K562 (cell line): ENCODE results near the gene BMP8B. TPM values are rescaled to one million over a fixed set of nuclear protein-coding genes. Genes with fewer than 3 reads are reported as not detected.

Experiments used
- ATAC-seq: fragments of 200-7000 bp; cut with Tn5 transposase; 3 replicates; pipeline ENCODE4 v1.9.1; 2020; ENCODE audit warnings: moderate library complexity
- BruUV-seq: library from RNA; stranded (reverse); fragments of 400-500 nt; replicated peaks from 2 replicates; lab custom pipeline; 2021; lab: Mats Ljungman, UMichigan
- CTCF ChIA-PET: fragments of 300-600 bp; formaldehyde crosslinking; extraction: SDS; loops from one replicate; lab custom pipeline; 2021; ENCODE audit warnings: low intra/inter-chr PET ratio; lab: Yijun Ruan, JAX
- POLR2A ChIA-PET: fragments of 300-600, 350-650 bp; sonication (Branson Sonifier 250); formaldehyde crosslinking; extraction: SDS; loops from one replicate; lab custom pipeline; 2021; ENCODE audit warnings: antibody characterized with exemption, inconsistent platforms; lab: Yijun Ruan, JAX
- DNase-seq, 4 experiments: peaks; one replicate each; pipeline versions ENCODE4 v3.0.0 to v3.0.0-alpha.2; 2011 to 2018; ENCODE audit warnings: low spot score in 3 of 4, mixed read lengths in 3 of 4; ENCODE audit errors: extremely low read depth in 1 of 4
- FAIRE-seq: peaks from 2 replicates; lab custom pipeline; 2011; peaks lifted over from hg19 to GRCh38; lab: Jason Lieb, UNC
- H2AFZ ChIP-seq: 2 replicates; pipeline ENCODE4 v1.6.0; 2011; ENCODE audit warnings: low read depth, low read length, control low read depth, inconsistent platforms
- H3K27ac ChIP-seq: fragments of 200-600 bp; 3 replicates; pipeline ENCODE4 v1.8.0; 2011; ENCODE audit warnings: low read depth, mild to moderate bottlenecking, control low read depth, inconsistent platforms, low read length, moderate library complexity, mixed read lengths; ENCODE audit errors: extremely low read depth
- H3K27me3 ChIP-seq, 2 experiments: fragments of 300-600 bp in 1 of 2; 2 replicates in 1 of 2; 3 replicates in 1 of 2; pipeline versions ENCODE4 v1.6.0 to v1.8.0; 2011; ENCODE audit warnings: inconsistent platforms in 2 of 2, low read length in 2 of 2, mild to moderate bottlenecking in 1 of 2, mixed read lengths in 1 of 2, moderate library complexity in 1 of 2; ENCODE audit not compliant: control insufficient read depth in 2 of 2, insufficient read depth in 2 of 2
- H3K36me3 ChIP-seq: fragments of 300-600 bp; 3 replicates; pipeline ENCODE4 v1.8.0; 2011; ENCODE audit warnings: mild to moderate bottlenecking, low read length, inconsistent platforms; ENCODE audit not compliant: control insufficient read depth, insufficient read depth
- H3K4me1 ChIP-seq, 2 experiments: fragments of 200-600 bp in 1 of 2; replicated peaks in 1 of 2; 2 replicates in 1 of 2; 3 replicates in 1 of 2; pipeline versions ENCODE4 v1.5.1 to v1.8.0; 2011; ENCODE audit warnings: inconsistent platforms in 2 of 2, low read length in 2 of 2, mild to moderate bottlenecking in 1 of 2, mixed read lengths in 1 of 2, moderate library complexity in 1 of 2; ENCODE audit not compliant: control insufficient read depth in 2 of 2, insufficient read depth in 2 of 2
- H3K4me2 ChIP-seq: 2 replicates; pipeline ENCODE4 v1.6.1; 2011; ENCODE audit warnings: low read length, control low read depth, inconsistent platforms, mixed read lengths; ENCODE audit not compliant: insufficient read depth
- H3K4me3 ChIP-seq: fragments of 200-600 bp; sonication (generic), shearing (Covaris generic); 2 replicates; pipeline ENCODE4 v1.5.1; 2016; ENCODE audit warnings: control low read depth, inconsistent platforms
- H3K79me2 ChIP-seq: fragments of 200-600 bp; 3 replicates; pipeline ENCODE4 v1.8.0; 2011; ENCODE audit warnings: low read length, inconsistent platforms; ENCODE audit not compliant: control insufficient read depth, insufficient read depth
- H3K9ac ChIP-seq, 2 experiments: 2 replicates each; pipeline versions ENCODE4 v1.6.0 to v1.6.1; 2011; ENCODE audit warnings: low read depth in 2 of 2, low read length in 2 of 2, control low read depth in 1 of 2, inconsistent platforms in 1 of 2, mild to moderate bottlenecking in 1 of 2, mixed read lengths in 1 of 2; ENCODE audit not compliant: insufficient read depth in 1 of 2
- H3K9me1 ChIP-seq: one replicate; pipeline ENCODE4 v1.6.0; 2011; ENCODE audit warnings: inconsistent platforms, mild to moderate bottlenecking, low read length, moderate library complexity; ENCODE audit not compliant: control insufficient read depth, insufficient read depth
- H3K9me3 ChIP-seq: replicated peaks from 2 replicates; pipeline ENCODE4 v1.5.1; 2011; ENCODE audit warnings: low read depth, low read length, inconsistent platforms; ENCODE audit not compliant: control insufficient read depth, insufficient read depth
- H4K20me1 ChIP-seq: replicated peaks from 2 replicates; pipeline ENCODE4 v1.6.1; 2011; ENCODE audit warnings: low read length, inconsistent platforms, mixed read lengths; ENCODE audit not compliant: control insufficient read depth, insufficient read depth
- ADNP ChIP-seq: fragments of 200-800 bp; sonication (Bioruptor generic); IDR thresholded peaks from 2 replicates; pipeline ENCODE4 v1.6.1; 2016; ENCODE audit warnings: missing genetic modification characterization, missing compliant biosample characterization
- BCOR ChIP-seq: fragments of 450-650 bp; IDR thresholded peaks from 2 replicates; pipeline ENCODE4 v1.6.1; 2016
- CTCFL ChIP-seq: IDR thresholded peaks from 2 replicates; pipeline ENCODE4 v1.6.1; 2011; ENCODE audit warnings: borderline replicate concordance, low read depth, mild to moderate bottlenecking, moderate library complexity, low read length; ENCODE audit not compliant: insufficient read depth, poor library complexity, severe bottlenecking
- PTTG1 ChIP-seq: fragments of 450-650 bp; IDR thresholded peaks from 2 replicates; pipeline ENCODE4 v1.6.1; 2016; ENCODE audit warnings: low read depth, mild to moderate bottlenecking, missing genetic modification characterization, missing compliant biosample characterization
- SUPT5H ChIP-seq: fragments of 450-650 bp; IDR thresholded peaks from 2 replicates; pipeline ENCODE4 v1.6.1; 2016
- WGBS: fragments of 100-300 bp; shearing (Covaris generic); methylation state at CpG from one replicate; pipeline ENCODE4 v1.1.6; 2016; ENCODE audit warnings: low coverage, mixed read lengths; ENCODE audit not compliant: insufficient coverage; ENCODE audit errors: missing lambda C conversion rate; 5-methylcytosine and 5-hydroxymethylcytosine counted together
- in situ Hi-C: fragments of 300-500 bp; cut with MboI; formaldehyde crosslinking; loops from 4 replicates; pipeline ENCODE4 v1.15.0; 2018; ENCODE audit warnings: inconsistent platforms, mixed read lengths
- intact Hi-C: fragments of 100-400 bp; cut with micrococcal nuclease; formaldehyde crosslinking; loops from 2 replicates; pipeline ENCODE4 v1.14.2; 2022
- polyA plus RNA-seq, 8 experiments: library from polyadenylated mRNA; depleted of rRNA in 4 of 8; stranded (reverse) in 5 of 8; unstranded in 3 of 8; fragments of >200 nt; fragmentation: Nextera tagmentation in 2 of 8; fragmentation: Illumina TruSeq in 1 of 8; extraction: Ambion mirVana in 2 of 8; extraction: Trizol in 1 of 8; gene quantifications; 2 replicates each; pipeline versions ENCODE4 v1.2.1 to v1.2.3, GENCODE V29; 2011 to 2014; ENCODE audit warnings: inconsistent platforms in 1 of 8, missing spikeins in 1 of 8
- total RNA-seq, 7 experiments: library from RNA; depleted of rRNA in 6 of 7; stranded (reverse); fragments of >200 nt in 6 of 7; fragmentation: Illumina TruSeq in 2 of 7; extraction: Trizol in 2 of 7; gene quantifications; 2 replicates each; pipeline versions ENCODE4 v1.2.1 to v1.2.3, GENCODE V29; 2011 to 2021; ENCODE audit warnings: low replicate concordance in 1 of 7
- TF ChIP-seq, protein P1 (sequence below), 3 experiments: IDR thresholded peaks in 2 of 3; conservative IDR thresholded peaks in 1 of 3; 2 replicates each; pipeline ENCODE4 v1.5.1; 2011 to 2012; ENCODE audit warnings: low read length in 3 of 3, mild to moderate bottlenecking in 3 of 3, control low read depth in 2 of 3, improper control_type of control experiment in 1 of 3, inconsistent platforms in 1 of 3, low read depth in 1 of 3, mixed read lengths in 1 of 3, moderate library complexity in 1 of 3; ENCODE audit not compliant: insufficient read depth in 2 of 3

The BMP8B gene
- total and polyA plus RNA-seq, 9 of the 15 experiments (the other 6 are each of a cell fraction or from before 2014, with no cell fraction given): 0.03 to 0.33 (median 0.14) TPM

DNA sequence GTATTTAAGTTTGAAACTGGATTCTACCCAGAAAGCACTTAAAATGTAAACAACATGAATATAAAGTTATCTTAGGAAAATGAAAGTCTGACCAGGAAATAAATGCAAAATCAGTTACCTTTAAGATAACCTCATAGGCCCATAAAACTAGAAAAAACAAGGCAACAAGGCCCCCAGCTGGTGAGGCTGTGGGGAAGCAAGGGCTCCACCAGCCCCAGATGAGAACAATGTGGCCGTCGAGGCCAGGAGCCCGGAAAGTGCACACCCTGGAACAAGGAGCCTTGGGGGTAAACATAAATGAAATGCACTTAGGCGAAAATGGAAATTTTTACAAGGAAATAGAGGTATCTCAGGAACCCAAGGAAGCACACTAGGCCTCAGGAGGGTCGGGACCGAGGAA lies 37.9 kb upstream of the BMP8B start:
- no peaks in the 10 kb centered on the region for H3K79me2 ChIP-seq
- peaks cover 7 to 18% of the 10 kb centered on the region in 2 experiments for H3K4me1 ChIP-seq
- H3K4me2 ChIP-seq: no peak overlapping the region
- ChIA-PET POLR2A (interaction anchor here (1.2 to 1.6 kb wide), 3 partner anchors 9 to 12 kb away, joined by 3 to 6 read pairs (median 5); no protein-coding TSS in a partner anchor), CTCF (no interaction called here)
- BruUV-seq: no TSS peak
- no peaks in the 10 kb centered on the region for H4K20me1 ChIP-seq
- H3K27me3 ChIP-seq: peaks cover 0 to 3% of the 10 kb centered on the region in 2 experiments; a peak in 1 of 5 replicates
- intact Hi-C loops (no loop called here), in situ Hi-C loops (no loop called here)
- FAIRE-seq: no peak
- 44% methylated on average over 6 of the region's 6 CpGs for WGBS
- ATAC-seq: peak; percentile 50
- DNase-seq: peak in 1 of 4 experiments; percentile 29
- H3K9ac ChIP-seq: no peak overlapping the region
- no peaks in the 10 kb centered on the region for H3K36me3 ChIP-seq
- no peaks in the 10 kb centered on the region for H3K9me1 ChIP-seq
- H3K9me3 ChIP-seq: no peaks in the 10 kb centered on the region
- H2AFZ ChIP-seq: no peak overlapping the region
- no peak overlapping the region for H3K27ac ChIP-seq
- TF ChIP-seq ADNP (no peak), PTTG1 (tag) (no peak), SUPT5H (no peak), CTCFL (no peak), BCOR (no peak)
- TF ChIP-seq, protein P1, sequence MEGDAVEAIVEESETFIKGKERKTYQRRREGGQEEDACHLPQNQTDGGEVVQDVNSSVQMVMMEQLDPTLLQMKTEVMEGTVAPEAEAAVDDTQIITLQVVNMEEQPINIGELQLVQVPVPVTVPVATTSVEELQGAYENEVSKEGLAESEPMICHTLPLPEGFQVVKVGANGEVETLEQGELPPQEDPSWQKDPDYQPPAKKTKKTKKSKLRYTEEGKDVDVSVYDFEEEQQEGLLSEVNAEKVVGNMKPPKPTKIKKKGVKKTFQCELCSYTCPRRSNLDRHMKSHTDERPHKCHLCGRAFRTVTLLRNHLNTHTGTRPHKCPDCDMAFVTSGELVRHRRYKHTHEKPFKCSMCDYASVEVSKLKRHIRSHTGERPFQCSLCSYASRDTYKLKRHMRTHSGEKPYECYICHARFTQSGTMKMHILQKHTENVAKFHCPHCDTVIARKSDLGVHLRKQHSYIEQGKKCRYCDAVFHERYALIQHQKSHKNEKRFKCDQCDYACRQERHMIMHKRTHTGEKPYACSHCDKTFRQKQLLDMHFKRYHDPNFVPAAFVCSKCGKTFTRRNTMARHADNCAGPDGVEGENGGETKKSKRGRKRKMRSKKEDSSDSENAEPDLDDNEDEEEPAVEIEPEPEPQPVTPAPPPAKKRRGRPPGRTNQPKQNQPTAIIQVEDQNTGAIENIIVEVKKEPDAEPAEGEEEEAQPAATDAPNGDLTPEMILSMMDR (IDR thresholded peaks at IDR 0.05 in 2 of 3, conservative IDR thresholded peaks at IDR 0.05 in 1 of 3; ENCODE audit: insufficient read depth in 2 of 3, low read depth in 1 of 3, low read length in 3 of 3): peak; percentile 34 to 46 (median 35); a peak in 3 of 6 replicates
- TF ChIP-seq, all 486 proteins: peak for 1
- H3K4me3 ChIP-seq: no peak overlapping the region
